HG03139 (cell line): Measurements from ENCODE around the gene TMX3.
A peak's percentile ranks its signal among the peaks of the same experiment; 100 is the strongest.

Experiments
- ATAC-seq: cut with Tn5 transposase; IDR thresholded peaks from one replicate; pipeline ENCODE4 v1.9.1; 2021; ENCODE audit not compliant: unreplicated experiment

Gene TMX3

GRCh38 chr18:68713796-68714195 lies 1.1 kb downstream of the TMX3 start:
- no peak for ATAC-seq

- ATAC-seq = no peak
These were observed 1.8 kb downstream of the TMX3 start for GRCh38 chr18:68713131-68713530.

GRCh38 chr18:68707646-68708045 lies 7.3 kb downstream of the TMX3 start:
- ATAC-seq = no peak

GRCh38 chr18:68705119-68705518 lies 9.8 kb downstream of the TMX3 start:
- ATAC-seq = no peak

GRCh38 chr18:68703326-68703725 lies 11.6 kb downstream of the TMX3 start:
- no peak for ATAC-seq

- no peak for ATAC-seq
These were observed 13.6 kb downstream of the TMX3 start for GRCh38 chr18:68701353-68701752.

GRCh38 chr18:68699043-68699442 lies 15.9 kb downstream of the TMX3 start:
- ATAC-seq = no peak

- no peak for ATAC-seq
These were observed 18.0 kb downstream of the TMX3 start for GRCh38 chr18:68696937-68697336.

GRCh38 chr18:68694316-68694715 lies 20.6 kb downstream of the TMX3 start:
- no peak for ATAC-seq

- ATAC-seq = no peak
These were observed 21.7 kb downstream of the TMX3 start for GRCh38 chr18:68693091-68693815.

- ATAC-seq = no peak
These were observed 35.4 kb downstream of the TMX3 start for GRCh38 chr18:68679528-68679927.

- ATAC-seq = peak; percentile 61
These were observed 38.0 kb downstream of the TMX3 start for GRCh38 chr18:68676913-68677312.

- ATAC-seq = no peak
These were observed 47.8 kb downstream of the TMX3 start for GRCh38 chr18:68667121-68667520.

- ATAC-seq = no peak
These were observed 48.5 kb downstream of the TMX3 start for GRCh38 chr18:68666381-68666780.

- ATAC-seq = no peak
These were observed 49.3 kb downstream of the TMX3 start for GRCh38 chr18:68665628-68666027.

GRCh38 chr18:68662754-68663153 lies 52.2 kb downstream of the TMX3 start:
- ATAC-seq = no peak

- ATAC-seq = no peak
These were observed 54.3 kb downstream of the TMX3 start for GRCh38 chr18:68660354-68661183.

- no peak for ATAC-seq
These were observed 66.7 kb downstream of the TMX3 start for GRCh38 chr18:68648191-68648590.

- no peak for ATAC-seq
These were observed 72.9 kb downstream of the TMX3 start for GRCh38 chr18:68642003-68642402.

GRCh38 chr18:68640861-68641260 lies 74.0 kb downstream of the TMX3 start:
- no peak for ATAC-seq

- no peak for ATAC-seq
These were observed 76.3 kb downstream of the TMX3 start for GRCh38 chr18:68638613-68639012.

- no peak for ATAC-seq
These were observed 87.1 kb downstream of the TMX3 start for GRCh38 chr18:68627812-68628211.
